Activated CD8-positive, alpha-beta memory T cell treated with anti-CD3 and anti-CD28 coated beads for 1 hour (primary cell): Measurements from ENCODE around the gene AQP12B.

Experiments
- DNase-seq, 2 donors: peaks; one replicate each; pipeline ENCODE4 v3.0.0-alpha.2; 2020; ENCODE audit warnings: low read depth in 1 of 2; ENCODE audit errors: extremely low read depth in 1 of 2

The AQP12B gene

GRCh38 chr2:240650254-240650965 lies 32.3 kb downstream of the AQP12B start:
- DNase-seq, result no peak

- DNase-seq, result no peak
These were observed 33.4 kb downstream of the AQP12B start for GRCh38 chr2:240649331-240649730.

GRCh38 chr2:240648650-240649275 lies 33.9 kb downstream of the AQP12B start:
- no peak for DNase-seq

- DNase-seq, result no peak
These were observed 34.5 kb downstream of the AQP12B start for GRCh38 chr2:240648155-240648649.

- no peak for DNase-seq
These were observed 35.1 kb downstream of the AQP12B start for GRCh38 chr2:240647503-240648154.

GRCh38 chr2:240646900-240647502 lies 35.7 kb downstream of the AQP12B start:
- no peak for DNase-seq

GRCh38 chr2:240646176-240646899 lies 36.3 kb downstream of the AQP12B start:
- no peak for DNase-seq

- DNase-seq, result no peak
These were observed 36.9 kb downstream of the AQP12B start for GRCh38 chr2:240645801-240646175.

- no peak for DNase-seq
These were observed 37.3 kb downstream of the AQP12B start for GRCh38 chr2:240645346-240645745.

GRCh38 chr2:240644859-240645301 lies 37.8 kb downstream of the AQP12B start:
- no peak for DNase-seq

GRCh38 chr2:240644171-240644651 lies 38.5 kb downstream of the AQP12B start:
- DNase-seq, result no peak

- DNase-seq, result no peak
These were observed 38.9 kb downstream of the AQP12B start for GRCh38 chr2:240643811-240644150.

- DNase-seq, result no peak
These were observed 39.4 kb downstream of the AQP12B start for GRCh38 chr2:240643093-240643810.

- DNase-seq, result no peak
These were observed 39.9 kb downstream of the AQP12B start for GRCh38 chr2:240642806-240643092.

GRCh38 chr2:240642061-240642805 lies 40.5 kb downstream of the AQP12B start:
- DNase-seq, result no peak

- DNase-seq, result no peak
These were observed 41.7 kb downstream of the AQP12B start for GRCh38 chr2:240640939-240641338.

GRCh38 chr2:240639566-240639965 lies 43.1 kb downstream of the AQP12B start:
- DNase-seq, result no peak

- DNase-seq, result no peak
These were observed 44.0 kb downstream of the AQP12B start for GRCh38 chr2:240638512-240639160.

- DNase-seq, result no peak
These were observed 44.8 kb downstream of the AQP12B start for GRCh38 chr2:240637901-240638345.
